Neural cell (in vitro differentiated cells): Measurements from ENCODE around the gene COPA. TPM values are rescaled to one million over a fixed set of nuclear protein-coding genes. Genes with fewer than 3 reads are reported as not detected.

ENCODE experiments used
- H2AFZ ChIP-seq: fragments of 200-600, 300-800 bp; sonication (generic), shearing (Covaris generic); 2 replicates; pipeline ENCODE4 v1.6.0; 2014; ENCODE audit warnings: low read depth, mild to moderate bottlenecking, antibody characterized with exemption, low read length, moderate library complexity
- H3F3A ChIP-seq: fragments of 200-600 bp; shearing (Covaris generic); 2 replicates; pipeline ENCODE4 v1.6.1; 2016; ENCODE audit warnings: mild to moderate bottlenecking, moderate library complexity, mixed read lengths, antibody characterized with exemption, low read length; ENCODE audit not compliant: insufficient read depth, poor library complexity, severe bottlenecking
- H3K27ac ChIP-seq: fragments of 200-600, 300-800 bp; sonication (generic), shearing (Covaris generic); 2 replicates; pipeline ENCODE4 v1.5.1; 2014; ENCODE audit warnings: mild to moderate bottlenecking, low read length, moderate library complexity
- H3K27me3 ChIP-seq: fragments of 300-800, 200-600 bp; sonication (generic), shearing (Covaris generic); 2 replicates; pipeline ENCODE4 v1.6.0; 2014; ENCODE audit warnings: mild to moderate bottlenecking, low read depth, low read length, moderate library complexity; ENCODE audit not compliant: insufficient read depth
- H3K36me3 ChIP-seq: fragments of 300-800, 200-600 bp; sonication (generic), shearing (Covaris generic); 2 replicates; pipeline ENCODE4 v1.5.1; 2014; ENCODE audit warnings: mild to moderate bottlenecking, antibody characterized with exemption, low read length, moderate library complexity; ENCODE audit not compliant: insufficient read depth
- H3K4me2 ChIP-seq: fragments of 300-800, 200-600 bp; sonication (generic), shearing (Covaris generic); 2 replicates; pipeline ENCODE4 v1.6.0; 2014; ENCODE audit warnings: mild to moderate bottlenecking, low read length
- H3K4me3 ChIP-seq: fragments of 300-800, 200-600 bp; sonication (generic), shearing (Covaris generic); 2 replicates; pipeline ENCODE4 v1.5.1; 2014; ENCODE audit warnings: mild to moderate bottlenecking, low read length, moderate library complexity
- H3K79me2 ChIP-seq: fragments of 200-600 bp; shearing (Covaris generic); replicated peaks from 2 replicates; pipeline ENCODE4 v1.6.0; 2014; ENCODE audit warnings: mild to moderate bottlenecking, low read length, moderate library complexity; ENCODE audit not compliant: insufficient read depth
- H3K9ac ChIP-seq: fragments of 300-800, 200-600 bp; sonication (generic), shearing (Covaris generic); 2 replicates; pipeline ENCODE4 v1.6.1; 2016; ENCODE audit warnings: mild to moderate bottlenecking, low read length, mixed read lengths
- H3K9me2 ChIP-seq: fragments of 200-600 bp; shearing (Covaris generic); 2 replicates; pipeline ENCODE4 v1.6.1; 2016; ENCODE audit warnings: mild to moderate bottlenecking, low read length, mixed read lengths; ENCODE audit not compliant: insufficient read depth
- H3K9me3 ChIP-seq: fragments of 200-600, 300-800 bp; sonication (generic), shearing (Covaris generic); 2 replicates; pipeline ENCODE4 v1.6.1; 2016; ENCODE audit warnings: mild to moderate bottlenecking, mixed run types, low read length, moderate library complexity, mixed read lengths
- H4K20me1 ChIP-seq: fragments of 200-600 bp; shearing (Covaris generic); 2 replicates; pipeline ENCODE4 v1.6.1; 2016; ENCODE audit warnings: mild to moderate bottlenecking, mixed run types; ENCODE audit not compliant: insufficient read depth
- EP300 ChIP-seq: fragments of 450-650 bp; conservative IDR thresholded peaks from 2 replicates; pipeline ENCODE4 v1.6.1; 2014; ENCODE audit warnings: antibody characterized with exemption, mild to moderate bottlenecking, moderate library complexity; ENCODE audit not compliant: poor library complexity, severe bottlenecking
- EZH2 ChIP-seq: fragments of 200-600, 300-800 bp; shearing (Covaris generic), sonication (generic); IDR thresholded peaks from 2 replicates; pipeline ENCODE4 v1.6.1; 2014; ENCODE audit warnings: antibody characterized with exemption, low read length, borderline replicate concordance, mild to moderate bottlenecking; ENCODE audit not compliant: insufficient read depth, poor library complexity, severe bottlenecking
- MXI1 ChIP-seq: fragments of 450-650 bp; conservative IDR thresholded peaks from 2 replicates; pipeline ENCODE4 v1.6.1; 2014; ENCODE audit warnings: antibody characterized with exemption, mild to moderate bottlenecking; ENCODE audit not compliant: poor library complexity, severe bottlenecking
- POLR2AphosphoS5 ChIP-seq: IDR thresholded peaks from 2 replicates; pipeline ENCODE4 v1.6.1; 2012
- RAD21 ChIP-seq: fragments of 450-650 bp; conservative IDR thresholded peaks from 2 replicates; pipeline ENCODE4 v1.6.1; 2014; ENCODE audit warnings: antibody characterized with exemption, mild to moderate bottlenecking, moderate library complexity
- SMC3 ChIP-seq: fragments of 450-650 bp; conservative IDR thresholded peaks from 2 replicates; pipeline ENCODE4 v1.6.1; 2014; ENCODE audit warnings: antibody characterized with exemption, mild to moderate bottlenecking, moderate library complexity; ENCODE audit not compliant: poor library complexity
- TAF1 ChIP-seq: IDR thresholded peaks from 2 replicates; pipeline ENCODE4 v1.6.1; 2012; ENCODE audit warnings: low read depth
- polyA plus RNA-seq: library from polyadenylated mRNA; depleted of rRNA; stranded (reverse); fragments of >200 nt; gene quantifications from 2 replicates; pipeline ENCODE4 v1.2.3, GENCODE V29; 2014
- TF ChIP-seq, protein P1 (sequence below): IDR thresholded peaks from 2 replicates; pipeline ENCODE4 v1.6.1; 2012; ENCODE audit warnings: borderline replicate concordance
- TF ChIP-seq, protein P2 (sequence below): fragments of 450-650 bp; IDR thresholded peaks from 2 replicates; pipeline ENCODE4 v1.5.1; 2014; ENCODE audit warnings: antibody characterized with exemption, mild to moderate bottlenecking, moderate library complexity; ENCODE audit not compliant: poor library complexity, severe bottlenecking

The COPA gene
- polyA plus RNA-seq, 1 donor from 2014 or later, result 75.0 TPM

DNA sequence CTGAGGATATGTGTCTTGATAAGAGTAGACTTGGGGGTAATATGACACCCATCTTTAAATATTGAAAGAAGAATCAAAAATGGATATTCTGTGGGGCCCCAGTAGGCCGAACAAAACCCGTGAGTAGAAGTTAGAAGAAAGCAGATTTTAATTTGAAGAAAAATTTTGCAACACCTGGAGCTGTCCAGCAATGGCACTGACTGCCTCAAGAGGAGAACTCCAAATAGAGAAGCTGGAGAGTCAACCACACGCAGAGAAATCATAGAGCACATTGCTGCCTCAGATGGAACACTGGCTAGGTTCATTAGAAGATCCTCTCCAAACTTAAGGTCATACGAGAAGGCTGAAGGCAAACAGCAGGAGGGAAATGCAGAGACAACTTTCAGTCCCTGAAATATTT lies 30.6 kb upstream of the COPA start:
- H3K9me2 ChIP-seq, result no peaks in the 10 kb centered on the region
- H3K27me3 ChIP-seq, result no peaks in the 10 kb centered on the region
- H3K27ac ChIP-seq, result no peak overlapping the region
- H3K4me2 ChIP-seq, result no peak overlapping the region
- H2AFZ ChIP-seq, result no peak overlapping the region
- no peaks in the 10 kb centered on the region for H3K36me3 ChIP-seq
- TF ChIP-seq MXI1, result no peak
- TF ChIP-seq, protein P1, sequence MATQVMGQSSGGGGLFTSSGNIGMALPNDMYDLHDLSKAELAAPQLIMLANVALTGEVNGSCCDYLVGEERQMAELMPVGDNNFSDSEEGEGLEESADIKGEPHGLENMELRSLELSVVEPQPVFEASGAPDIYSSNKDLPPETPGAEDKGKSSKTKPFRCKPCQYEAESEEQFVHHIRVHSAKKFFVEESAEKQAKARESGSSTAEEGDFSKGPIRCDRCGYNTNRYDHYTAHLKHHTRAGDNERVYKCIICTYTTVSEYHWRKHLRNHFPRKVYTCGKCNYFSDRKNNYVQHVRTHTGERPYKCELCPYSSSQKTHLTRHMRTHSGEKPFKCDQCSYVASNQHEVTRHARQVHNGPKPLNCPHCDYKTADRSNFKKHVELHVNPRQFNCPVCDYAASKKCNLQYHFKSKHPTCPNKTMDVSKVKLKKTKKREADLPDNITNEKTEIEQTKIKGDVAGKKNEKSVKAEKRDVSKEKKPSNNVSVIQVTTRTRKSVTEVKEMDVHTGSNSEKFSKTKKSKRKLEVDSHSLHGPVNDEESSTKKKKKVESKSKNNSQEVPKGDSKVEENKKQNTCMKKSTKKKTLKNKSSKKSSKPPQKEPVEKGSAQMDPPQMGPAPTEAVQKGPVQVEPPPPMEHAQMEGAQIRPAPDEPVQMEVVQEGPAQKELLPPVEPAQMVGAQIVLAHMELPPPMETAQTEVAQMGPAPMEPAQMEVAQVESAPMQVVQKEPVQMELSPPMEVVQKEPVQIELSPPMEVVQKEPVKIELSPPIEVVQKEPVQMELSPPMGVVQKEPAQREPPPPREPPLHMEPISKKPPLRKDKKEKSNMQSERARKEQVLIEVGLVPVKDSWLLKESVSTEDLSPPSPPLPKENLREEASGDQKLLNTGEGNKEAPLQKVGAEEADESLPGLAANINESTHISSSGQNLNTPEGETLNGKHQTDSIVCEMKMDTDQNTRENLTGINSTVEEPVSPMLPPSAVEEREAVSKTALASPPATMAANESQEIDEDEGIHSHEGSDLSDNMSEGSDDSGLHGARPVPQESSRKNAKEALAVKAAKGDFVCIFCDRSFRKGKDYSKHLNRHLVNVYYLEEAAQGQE, result no peak
- no peak for TF ChIP-seq EP300
- TF ChIP-seq POLR2AphosphoS5, result no peak
- TF ChIP-seq EZH2, result no peak
- TF ChIP-seq, protein P2, sequence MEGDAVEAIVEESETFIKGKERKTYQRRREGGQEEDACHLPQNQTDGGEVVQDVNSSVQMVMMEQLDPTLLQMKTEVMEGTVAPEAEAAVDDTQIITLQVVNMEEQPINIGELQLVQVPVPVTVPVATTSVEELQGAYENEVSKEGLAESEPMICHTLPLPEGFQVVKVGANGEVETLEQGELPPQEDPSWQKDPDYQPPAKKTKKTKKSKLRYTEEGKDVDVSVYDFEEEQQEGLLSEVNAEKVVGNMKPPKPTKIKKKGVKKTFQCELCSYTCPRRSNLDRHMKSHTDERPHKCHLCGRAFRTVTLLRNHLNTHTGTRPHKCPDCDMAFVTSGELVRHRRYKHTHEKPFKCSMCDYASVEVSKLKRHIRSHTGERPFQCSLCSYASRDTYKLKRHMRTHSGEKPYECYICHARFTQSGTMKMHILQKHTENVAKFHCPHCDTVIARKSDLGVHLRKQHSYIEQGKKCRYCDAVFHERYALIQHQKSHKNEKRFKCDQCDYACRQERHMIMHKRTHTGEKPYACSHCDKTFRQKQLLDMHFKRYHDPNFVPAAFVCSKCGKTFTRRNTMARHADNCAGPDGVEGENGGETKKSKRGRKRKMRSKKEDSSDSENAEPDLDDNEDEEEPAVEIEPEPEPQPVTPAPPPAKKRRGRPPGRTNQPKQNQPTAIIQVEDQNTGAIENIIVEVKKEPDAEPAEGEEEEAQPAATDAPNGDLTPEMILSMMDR, result no peak
- TF ChIP-seq SMC3, result no peak
- no peak for TF ChIP-seq RAD21
- no peak for TF ChIP-seq TAF1
- H3K79me2 ChIP-seq, result no peaks in the 10 kb centered on the region
- no peaks in the 10 kb centered on the region for H4K20me1 ChIP-seq
- H3K9ac ChIP-seq, result no peak overlapping the region
- no peaks in the 10 kb centered on the region for H3K9me3 ChIP-seq
- no peak overlapping the region for H3K4me3 ChIP-seq
- H3F3A ChIP-seq, result no peaks in the 10 kb centered on the region

DNA sequence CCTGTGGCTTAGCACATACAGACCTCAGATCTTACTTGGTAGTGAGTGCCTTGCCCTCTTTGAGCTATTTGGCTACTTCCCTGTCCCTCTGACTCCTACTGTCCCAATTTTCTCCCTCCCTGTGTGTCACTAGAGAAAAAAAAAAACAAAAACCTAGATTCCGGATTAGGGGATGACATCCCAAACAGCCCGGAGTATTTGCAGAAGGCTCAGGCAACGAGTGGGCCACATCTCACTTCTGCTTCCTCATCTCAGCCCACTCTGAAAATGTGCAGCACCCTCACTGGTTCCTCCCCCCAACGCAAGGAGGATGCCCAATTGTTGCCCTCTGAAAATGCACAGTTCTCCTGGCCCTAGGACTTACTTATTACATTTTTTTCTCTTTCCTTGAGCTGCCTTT lies 28.7 kb upstream of the COPA start:
- H3F3A ChIP-seq, result no peaks in the 10 kb centered on the region
- no peaks in the 10 kb centered on the region for H3K36me3 ChIP-seq
- H3K9me2 ChIP-seq, result no peaks in the 10 kb centered on the region
- H4K20me1 ChIP-seq, result no peaks in the 10 kb centered on the region
- H3K4me3 ChIP-seq, result no peak overlapping the region
- TF ChIP-seq SMC3 (no peak), RAD21 (no peak), POLR2AphosphoS5 (no peak), MXI1 (no peak), TAF1 (no peak), EZH2 (no peak), EP300 (no peak)
- TF ChIP-seq, protein P2, result no peak
- TF ChIP-seq, protein P1, result no peak
- no peaks in the 10 kb centered on the region for H3K79me2 ChIP-seq
- no peak overlapping the region for H3K4me2 ChIP-seq
- no peak overlapping the region for H3K9ac ChIP-seq
- no peaks in the 10 kb centered on the region for H3K27me3 ChIP-seq
- no peaks in the 10 kb centered on the region for H3K9me3 ChIP-seq
- no peak overlapping the region for H3K27ac ChIP-seq
- no peak overlapping the region for H2AFZ ChIP-seq
